PC-3 (cell line): Measurements from ENCODE around the gene TCF7. TPM values are rescaled to one million over a fixed set of nuclear protein-coding genes. Genes with fewer than 3 reads are reported as not detected.

Source experiments
- ATAC-seq: fragments of 200-7000 bp; cut with Tn5 transposase; 2 replicates; pipeline ENCODE4 v1.9.1; 2020; ENCODE audit warnings: mild to moderate bottlenecking, moderate library complexity
- BruUV-seq: library from RNA; stranded (reverse); fragments of 400-500 nt; replicated peaks from 2 replicates; lab custom pipeline; 2021; lab: Mats Ljungman, UMichigan
- CTCF ChIA-PET: fragments of 300-600 bp; sonication (Branson Sonifier 250); formaldehyde crosslinking; loops from one replicate; lab custom pipeline; 2022; ENCODE audit warnings: antibody characterized with exemption; lab: Charles Lee
- POLR2A ChIA-PET: fragments of 300-600 bp; sonication (Branson Sonifier 250); formaldehyde crosslinking; loops from one replicate; lab custom pipeline; 2022; ENCODE audit warnings: antibody characterized with exemption; ENCODE audit not compliant: unreplicated experiment; lab: Charles Lee
- DNase-seq: peaks from one replicate; pipeline ENCODE4 v3.0.0-alpha.2; 2015
- H2AFZ ChIP-seq: fragments of 300-600 bp; sonication (generic); 2 replicates; pipeline ENCODE4 v1.6.0; 2016; ENCODE audit warnings: antibody characterized with exemption, low read length
- H3F3A ChIP-seq: fragments of 300-600 bp; sonication (generic); one replicate; pipeline ENCODE4 v1.6.0; 2017; ENCODE audit warnings: antibody characterized with exemption, low read length, control low read depth, mild to moderate bottlenecking; ENCODE audit not compliant: unreplicated experiment
- H3K27ac ChIP-seq: fragments of 300-600 bp; sonication (generic); 2 replicates; pipeline ENCODE4 v1.5.1; 2016; ENCODE audit warnings: mild to moderate bottlenecking, low read length
- H3K27me3 ChIP-seq: fragments of 300-600 bp; sonication (generic); 2 replicates; pipeline ENCODE4 v1.6.1; 2016; ENCODE audit warnings: low read length, mixed read lengths
- H3K36me3 ChIP-seq: fragments of 300-600 bp; sonication (generic); 2 replicates; pipeline ENCODE4 v1.6.1; 2016; ENCODE audit warnings: low read depth, mixed run types, low read length, mixed read lengths
- H3K4me1 ChIP-seq: fragments of 300-600 bp; sonication (generic); 2 replicates; pipeline ENCODE4 v1.5.1; 2016; ENCODE audit warnings: low read length; ENCODE audit not compliant: insufficient read depth
- H3K4me2 ChIP-seq: fragments of 300-600 bp; sonication (generic); 2 replicates; pipeline ENCODE4 v1.6.0; 2016; ENCODE audit warnings: low read length
- H3K4me3 ChIP-seq: fragments of 300-600 bp; sonication (generic); 2 replicates; pipeline ENCODE4 v1.5.1; 2016; ENCODE audit warnings: mild to moderate bottlenecking, low read length, mixed read lengths
- H3K79me2 ChIP-seq: fragments of 300-600 bp; sonication (generic); 2 replicates; pipeline ENCODE4 v1.6.1; 2017; ENCODE audit warnings: low read length, mixed read lengths
- H3K9ac ChIP-seq: fragments of 300-600 bp; sonication (generic); 2 replicates; pipeline ENCODE4 v1.6.0; 2016; ENCODE audit warnings: mild to moderate bottlenecking, low read length
- H3K9me2 ChIP-seq: fragments of 300-600 bp; sonication (generic); replicated peaks from 2 replicates; pipeline ENCODE4 v1.6.1; 2016; ENCODE audit warnings: mixed run types, low read length, mixed read lengths
- H3K9me3 ChIP-seq: fragments of 300-600 bp; sonication (generic); 2 replicates; pipeline ENCODE4 v1.6.1; 2016; ENCODE audit warnings: low read length, mixed read lengths
- H4K20me1 ChIP-seq: fragments of 300-600 bp; sonication (generic); 2 replicates; pipeline ENCODE4 v1.6.1; 2016; ENCODE audit warnings: low read length, mixed read lengths
- EZH2 ChIP-seq: fragments of 300-600 bp; sonication (generic); IDR thresholded peaks from one replicate; pipeline ENCODE4 v1.6.1; 2017; ENCODE audit warnings: antibody characterized with exemption, mild to moderate bottlenecking, low read length; ENCODE audit not compliant: unreplicated experiment
- EZH2phosphoT487 ChIP-seq: fragments of 300-600 bp; sonication (generic); IDR thresholded peaks from 2 replicates; pipeline ENCODE4 v1.6.1; 2018; ENCODE audit warnings: mild to moderate bottlenecking, antibody characterized with exemption, low read length, borderline replicate concordance
- intact Hi-C: fragments of 100-400 bp; cut with micrococcal nuclease; formaldehyde crosslinking; loops from 2 replicates; pipeline ENCODE4 v1.9.0; 2023
- total RNA-seq: library from RNA; depleted of rRNA; stranded (reverse); fragments of >200 nt; gene quantifications from 2 replicates; pipeline ENCODE4 v1.2.3, GENCODE V29; 2014
- TF ChIP-seq, protein P1 (sequence below): fragments of 300-600 bp; sonication (generic); conservative IDR thresholded peaks from 2 replicates; pipeline ENCODE4 v1.5.1; 2017; ENCODE audit warnings: antibody characterized with exemption, low read depth, mild to moderate bottlenecking, low read length

TCF7 gene
- total RNA-seq, 1 experiment from 2014 or later: 3.9 TPM

DNA sequence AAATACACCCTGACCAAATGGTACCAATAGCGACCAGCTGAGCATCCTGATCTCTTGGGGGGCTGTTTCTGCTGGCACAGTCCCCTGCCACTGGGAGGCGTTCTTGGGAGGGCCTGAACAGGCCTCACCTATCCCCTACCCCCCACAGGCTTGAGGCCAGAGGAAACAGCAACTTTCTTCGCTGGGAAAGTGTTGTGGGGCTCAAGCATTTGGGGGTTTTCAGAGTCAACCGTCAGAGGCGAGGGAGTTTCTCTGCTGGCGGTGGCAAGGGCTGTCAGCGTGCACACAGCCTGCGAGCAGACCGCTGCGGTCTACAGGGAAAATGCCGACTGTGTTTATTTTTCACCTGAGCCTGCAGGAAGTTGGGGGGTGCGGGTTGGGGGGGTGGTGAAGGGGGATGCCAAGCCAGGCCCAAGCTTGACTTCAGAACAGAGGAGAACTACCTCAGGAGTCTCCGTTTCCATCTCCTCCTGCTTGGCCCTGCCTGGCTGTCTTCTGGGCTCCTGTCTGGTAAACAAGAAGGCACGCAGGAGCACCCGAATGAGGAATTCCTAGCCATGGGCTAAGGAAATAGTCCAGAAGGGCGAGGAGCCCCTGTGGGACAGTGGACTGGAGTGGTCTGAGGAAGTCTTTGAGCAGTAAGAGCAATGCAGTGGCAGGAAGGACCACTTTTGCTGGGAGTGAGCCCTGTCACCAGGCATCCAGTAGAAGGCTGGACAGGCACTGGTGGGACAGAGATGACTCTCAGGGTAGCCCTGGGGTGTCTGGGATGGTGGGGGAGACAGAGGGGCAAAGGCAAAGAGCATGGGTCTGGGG, 18.1 kb downstream of the TCF7 start:
- no TSS peak for BruUV-seq
- CTCF ChIA-PET: no interaction called here
- no peaks in the 10 kb centered on the region for H3K9me3 ChIP-seq
- H3K27ac ChIP-seq: no peak overlapping the region
- ATAC-seq: no peak
- POLR2A ChIA-PET: no interaction called here
- no peaks in the 10 kb centered on the region for H3K27me3 ChIP-seq
- intact Hi-C loops: no loop called here
- no peaks in the 10 kb centered on the region for H4K20me1 ChIP-seq
- no peak overlapping the region for H3K9ac ChIP-seq
- H3K4me2 ChIP-seq: no peak overlapping the region
- TF ChIP-seq, protein P1, sequence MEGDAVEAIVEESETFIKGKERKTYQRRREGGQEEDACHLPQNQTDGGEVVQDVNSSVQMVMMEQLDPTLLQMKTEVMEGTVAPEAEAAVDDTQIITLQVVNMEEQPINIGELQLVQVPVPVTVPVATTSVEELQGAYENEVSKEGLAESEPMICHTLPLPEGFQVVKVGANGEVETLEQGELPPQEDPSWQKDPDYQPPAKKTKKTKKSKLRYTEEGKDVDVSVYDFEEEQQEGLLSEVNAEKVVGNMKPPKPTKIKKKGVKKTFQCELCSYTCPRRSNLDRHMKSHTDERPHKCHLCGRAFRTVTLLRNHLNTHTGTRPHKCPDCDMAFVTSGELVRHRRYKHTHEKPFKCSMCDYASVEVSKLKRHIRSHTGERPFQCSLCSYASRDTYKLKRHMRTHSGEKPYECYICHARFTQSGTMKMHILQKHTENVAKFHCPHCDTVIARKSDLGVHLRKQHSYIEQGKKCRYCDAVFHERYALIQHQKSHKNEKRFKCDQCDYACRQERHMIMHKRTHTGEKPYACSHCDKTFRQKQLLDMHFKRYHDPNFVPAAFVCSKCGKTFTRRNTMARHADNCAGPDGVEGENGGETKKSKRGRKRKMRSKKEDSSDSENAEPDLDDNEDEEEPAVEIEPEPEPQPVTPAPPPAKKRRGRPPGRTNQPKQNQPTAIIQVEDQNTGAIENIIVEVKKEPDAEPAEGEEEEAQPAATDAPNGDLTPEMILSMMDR: no peak
- TF ChIP-seq EZH2phosphoT487 (no peak), EZH2 (no peak)
- 0 out of 2 replicates have a peak, but pooled peaks cover 3% of the 10 kb centered on the region for H3K79me2 ChIP-seq
- H3F3A ChIP-seq: no peaks in the 10 kb centered on the region
- H3K4me1 ChIP-seq: peaks cover under 1% of the 10 kb centered on the region; the same call in 1 of the 2 replicates
- no peaks in the 10 kb centered on the region for H3K9me2 ChIP-seq
- peaks cover 4% of the 10 kb centered on the region; the same call in 1 of the 2 replicates for H3K36me3 ChIP-seq
- H3K4me3 ChIP-seq: no peak overlapping the region
- DNase-seq: no peak
- no peak overlapping the region for H2AFZ ChIP-seq

DNA sequence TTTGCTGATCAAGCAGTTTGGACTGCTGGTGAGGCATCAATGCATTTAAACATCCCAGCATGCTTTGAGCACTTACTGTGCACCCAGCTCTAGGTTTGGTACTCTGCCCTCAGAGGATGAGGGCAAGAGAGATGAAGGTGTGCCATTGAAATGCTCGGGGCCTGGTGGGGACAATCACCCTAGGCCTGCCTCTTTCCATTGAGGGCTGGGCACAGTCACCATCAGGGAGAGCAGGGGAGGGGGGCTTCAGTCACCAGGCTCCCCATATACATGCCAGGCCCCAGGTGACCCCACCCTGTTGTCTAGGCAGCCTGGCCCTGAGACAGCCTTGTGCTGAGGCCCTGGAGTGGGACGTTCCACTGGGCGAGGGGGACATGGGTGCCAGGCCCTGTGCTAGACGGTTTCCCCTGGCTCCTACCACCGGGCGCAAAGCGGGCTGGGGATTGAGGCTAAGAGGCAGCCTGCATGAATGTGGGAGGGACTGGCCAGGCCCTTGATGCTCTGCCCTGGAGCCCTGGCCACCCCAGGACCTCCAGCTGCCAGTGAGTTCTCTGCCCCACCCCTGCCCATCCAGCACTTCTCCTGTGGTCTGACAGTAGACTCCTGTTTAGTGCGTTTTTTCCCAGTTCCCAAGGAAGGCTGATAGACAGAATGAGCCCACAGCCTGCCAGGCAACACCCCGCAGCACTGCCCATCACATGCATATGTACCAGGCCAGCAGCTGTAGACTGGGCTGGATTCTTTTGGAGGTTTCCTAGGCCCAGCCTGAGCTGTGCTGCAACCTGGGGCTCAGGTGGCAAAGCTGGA, 18.9 kb downstream of the TCF7 start:
- H3K27ac ChIP-seq: no peak overlapping the region
- peaks cover 9% of the 10 kb centered on the region; the same call in 1 of the 2 replicates for H3K79me2 ChIP-seq
- peaks cover 8% of the 10 kb centered on the region for H3K4me1 ChIP-seq
- H3K4me2 ChIP-seq: no peak overlapping the region
- ATAC-seq (no peak), DNase-seq (no peak)
- intact Hi-C loops: no loop called here
- no peaks in the 10 kb centered on the region for H4K20me1 ChIP-seq
- H3K27me3 ChIP-seq: no peaks in the 10 kb centered on the region
- no peaks in the 10 kb centered on the region for H3K9me3 ChIP-seq
- H2AFZ ChIP-seq: no peak overlapping the region
- TF ChIP-seq EZH2phosphoT487 (no peak), EZH2 (no peak)
- TF ChIP-seq, protein P1: no peak
- no peak overlapping the region for H3K9ac ChIP-seq
- POLR2A ChIA-PET: no interaction called here
- CTCF ChIA-PET: no interaction called here
- H3K4me3 ChIP-seq: no peak overlapping the region
- H3K36me3 ChIP-seq: peaks cover 4% of the 10 kb centered on the region; the same call in 1 of the 2 replicates
- no peaks in the 10 kb centered on the region for H3F3A ChIP-seq
- no peaks in the 10 kb centered on the region for H3K9me2 ChIP-seq
- BruUV-seq: no TSS peak
